Activated T-helper 1 cell treated with anti-CD3 and anti-CD28 coated beads, Interleukin-12 subunit alpha, Interleukin-12 subunit beta, Interleukin-2, Interleukin-4 antibody, amounts not matched to agents 30 ng/mL and 10 ng/mL and 1 ng/mL, durations not matched to agents 14 hours and 24 hours and 36 hours (primary cell): ENCODE measurements around the gene VIL1. TPM values are rescaled to one million over a fixed set of nuclear protein-coding genes. Genes with fewer than 3 reads are reported as not detected.

ENCODE experiments used
- DNase-seq: peaks from one replicate; pipeline ENCODE4 v3.0.0; 2021; ENCODE audit warnings: low spot score
- H3K27ac Mint-ChIP-seq: one replicate; pipeline ENCODE4 v1.8.0; 2021; ENCODE audit warnings: mild to moderate bottlenecking, mixed read lengths
- H3K27me3 Mint-ChIP-seq: one replicate; pipeline ENCODE4 v1.8.0; 2022; ENCODE audit warnings: mild to moderate bottlenecking, moderate library complexity, mixed read lengths; ENCODE audit not compliant: insufficient read depth
- H3K36me3 Mint-ChIP-seq: one replicate; pipeline ENCODE4 v1.8.0; 2021; ENCODE audit warnings: low read depth, mixed read lengths
- H3K4me1 Mint-ChIP-seq: one replicate; pipeline ENCODE4 v1.8.0; 2021; ENCODE audit warnings: low read depth, mixed read lengths
- H3K4me3 Mint-ChIP-seq: one replicate; pipeline ENCODE4 v1.8.0; 2021; ENCODE audit warnings: mild to moderate bottlenecking, moderate library complexity, mixed read lengths
- H3K9me3 Mint-ChIP-seq: one replicate; pipeline ENCODE4 v1.8.0; 2021; ENCODE audit warnings: mixed read lengths
- intact Hi-C: fragments of 100-400 bp; cut with micrococcal nuclease; formaldehyde crosslinking; loops from one replicate; pipeline ENCODE4 v1.15.1; 2024
- total RNA-seq: library from RNA; stranded (reverse); gene quantifications from 2 replicates; pipeline ENCODE4 v1.2.3, GENCODE V29; 2022

The VIL1 gene
- total RNA-seq, 1 donor from 2014 or later, result not detected

GRCh38 chr2:218438596-218438995, 19.7 kb downstream of the VIL1 start:
- H3K4me1 Mint-ChIP-seq, result no peaks in the 10 kb centered on the region
- no peaks in the 10 kb centered on the region for H3K36me3 Mint-ChIP-seq
- no peaks in the 10 kb centered on the region for H3K27me3 Mint-ChIP-seq
- intact Hi-C loops, result no loop called here
- H3K4me3 Mint-ChIP-seq, result no peak overlapping the region
- H3K9me3 Mint-ChIP-seq, result no peaks in the 10 kb centered on the region
- DNase-seq, result no peak
- H3K27ac Mint-ChIP-seq, result no peak overlapping the region

DNA sequence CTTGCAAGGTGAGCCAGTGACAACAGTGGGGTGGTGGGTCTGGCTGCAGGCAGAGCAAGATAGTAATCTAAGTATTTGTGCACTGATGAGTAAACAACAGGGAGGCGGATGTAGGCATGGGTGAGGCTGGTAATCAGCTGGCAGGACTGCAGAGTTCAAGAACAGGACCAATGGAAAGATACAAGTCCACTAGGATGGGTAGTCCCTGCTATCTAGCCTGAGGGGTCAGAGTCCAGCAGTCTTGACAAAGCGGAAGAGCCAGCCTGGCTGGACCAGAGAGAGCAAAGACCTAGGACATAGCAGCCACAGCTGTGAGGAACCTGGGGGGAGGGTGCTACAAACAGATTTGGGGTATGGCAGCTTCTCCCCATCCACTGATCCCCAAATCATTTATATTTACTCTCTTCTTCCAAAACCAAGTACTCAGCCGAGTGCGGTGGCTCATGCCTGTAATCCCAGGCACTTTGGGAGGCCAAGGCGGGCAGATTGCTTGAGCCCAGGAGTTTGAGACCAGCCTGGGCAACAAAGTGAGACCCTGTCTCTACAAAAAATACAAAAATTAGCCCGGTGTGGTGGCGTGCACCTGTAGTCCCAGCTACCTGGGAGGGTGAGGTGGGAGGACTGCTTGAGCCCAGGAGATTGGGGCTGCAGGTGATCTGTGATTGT, 25.9 kb downstream of the VIL1 start:
- H3K4me3 Mint-ChIP-seq, result no peak overlapping the region
- H3K27ac Mint-ChIP-seq, result no peak overlapping the region
- intact Hi-C loops, result no loop called here
- peaks cover 5% of the 10 kb centered on the region for H3K4me1 Mint-ChIP-seq
- no peaks in the 10 kb centered on the region for H3K9me3 Mint-ChIP-seq
- no peaks in the 10 kb centered on the region for H3K27me3 Mint-ChIP-seq
- peaks cover 18% of the 10 kb centered on the region for H3K36me3 Mint-ChIP-seq
- no peak for DNase-seq

- Mint-ChIP-seq H3K27ac (no peak overlapping the region), H3K9me3 (no peaks in the 10 kb centered on the region), H3K4me3 (no peak overlapping the region), H3K4me1 (peaks cover 13% of the 10 kb centered on the region), H3K27me3 (no peaks in the 10 kb centered on the region), H3K36me3 (peaks cover 24% of the 10 kb centered on the region)
- DNase-seq, result no peak
- intact Hi-C loops, result no loop called here
Measured at GRCh38 chr2:218445602-218446001, 26.7 kb downstream of the VIL1 start.

GRCh38 chr2:218446547-218446946, 27.6 kb downstream of the VIL1 start:
- Mint-ChIP-seq H3K27ac (no peak overlapping the region), H3K4me1 (peaks cover 13% of the 10 kb centered on the region)

DNA sequence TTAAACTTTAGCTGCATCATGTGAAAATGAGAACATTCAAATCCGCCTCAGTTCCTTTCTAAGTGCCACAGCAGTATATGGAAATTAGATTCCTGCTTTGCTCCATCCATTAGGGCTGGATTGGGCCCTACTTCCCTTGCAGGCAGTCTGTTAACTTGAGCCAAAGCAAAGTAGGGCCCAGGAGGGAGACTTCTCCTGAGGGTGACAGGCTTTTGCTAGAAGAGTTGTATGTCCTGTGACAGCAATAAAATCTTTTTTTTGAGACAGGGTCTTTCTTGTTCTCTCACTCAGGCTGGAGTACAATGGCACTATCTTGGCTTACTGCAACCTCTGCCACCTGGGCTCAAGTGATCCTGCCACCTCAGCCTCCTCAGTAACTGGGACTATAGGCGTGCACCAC, 28.1 kb downstream of the VIL1 start:
- H3K36me3 Mint-ChIP-seq, result peaks cover 25% of the 10 kb centered on the region
- H3K9me3 Mint-ChIP-seq, result no peaks in the 10 kb centered on the region
- no peaks in the 10 kb centered on the region for H3K27me3 Mint-ChIP-seq
- intact Hi-C loops, result no loop called here
- no peak overlapping the region for H3K27ac Mint-ChIP-seq
- no peak for DNase-seq
- H3K4me3 Mint-ChIP-seq, result no peak overlapping the region
- H3K4me1 Mint-ChIP-seq, result peaks cover 13% of the 10 kb centered on the region

More at GRCh38 chr2:218446547-218446946, 27.6 kb downstream of the VIL1 start:
- H3K36me3 Mint-ChIP-seq, result peaks cover 25% of the 10 kb centered on the region
- no peak overlapping the region for H3K4me3 Mint-ChIP-seq
- DNase-seq, result no peak
- H3K9me3 Mint-ChIP-seq, result no peaks in the 10 kb centered on the region
- H3K27me3 Mint-ChIP-seq, result no peaks in the 10 kb centered on the region
- intact Hi-C loops, result no loop called here

DNA sequence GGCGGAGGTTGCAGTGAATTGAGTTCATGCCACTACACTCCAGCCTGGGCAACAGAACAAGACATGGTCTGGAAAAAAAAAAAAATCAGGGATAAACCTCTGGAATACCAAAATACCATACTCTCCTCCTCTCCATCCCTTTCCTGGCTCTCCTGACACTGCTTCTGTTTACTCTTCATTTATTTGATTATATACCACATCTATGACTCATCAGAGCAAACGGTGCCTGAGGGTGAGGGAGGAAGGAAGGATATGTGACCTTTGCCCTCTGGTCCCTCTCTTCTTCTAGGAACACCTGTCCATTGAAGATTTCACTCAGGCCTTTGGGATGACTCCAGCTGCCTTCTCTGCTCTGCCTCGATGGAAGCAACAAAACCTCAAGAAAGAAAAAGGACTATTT, 30.0 kb downstream of the VIL1 start:
- no peak for DNase-seq
- Mint-ChIP-seq H3K4me1 (peaks cover 13% of the 10 kb centered on the region), H3K9me3 (no peaks in the 10 kb centered on the region), H3K4me3 (no peak overlapping the region), H3K27ac (peak overlapping the region; percentile 6), H3K36me3 (peaks cover 26% of the 10 kb centered on the region), H3K27me3 (no peaks in the 10 kb centered on the region)
- intact Hi-C loops, result no loop called here

DNA sequence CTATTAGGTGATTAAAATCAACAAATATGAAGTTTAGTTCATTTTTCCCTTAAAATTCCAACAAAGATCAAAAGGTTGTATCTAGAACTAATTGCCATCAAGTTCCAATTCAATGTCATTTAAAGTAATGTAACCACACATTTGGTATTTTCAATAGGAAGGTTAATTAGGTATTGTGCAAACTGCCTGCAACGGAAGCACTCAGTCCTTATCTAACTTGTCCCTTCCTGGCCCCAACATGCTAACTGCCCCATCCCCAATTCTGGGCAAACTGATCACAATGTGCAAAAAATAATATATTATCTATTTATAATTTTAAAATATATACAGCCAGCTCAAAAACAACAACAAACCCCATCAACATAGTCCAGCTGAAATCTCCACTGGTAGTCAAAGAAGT, 33.2 kb downstream of the VIL1 start:
- Mint-ChIP-seq H3K27ac (no peak overlapping the region), H3K4me3 (no peak overlapping the region), H3K4me1 (peaks cover 13% of the 10 kb centered on the region), H3K27me3 (no peaks in the 10 kb centered on the region), H3K36me3 (peaks cover 44% of the 10 kb centered on the region), H3K9me3 (peaks cover 8% of the 10 kb centered on the region)
- no peak for DNase-seq
- intact Hi-C loops, result no loop called here

DNA sequence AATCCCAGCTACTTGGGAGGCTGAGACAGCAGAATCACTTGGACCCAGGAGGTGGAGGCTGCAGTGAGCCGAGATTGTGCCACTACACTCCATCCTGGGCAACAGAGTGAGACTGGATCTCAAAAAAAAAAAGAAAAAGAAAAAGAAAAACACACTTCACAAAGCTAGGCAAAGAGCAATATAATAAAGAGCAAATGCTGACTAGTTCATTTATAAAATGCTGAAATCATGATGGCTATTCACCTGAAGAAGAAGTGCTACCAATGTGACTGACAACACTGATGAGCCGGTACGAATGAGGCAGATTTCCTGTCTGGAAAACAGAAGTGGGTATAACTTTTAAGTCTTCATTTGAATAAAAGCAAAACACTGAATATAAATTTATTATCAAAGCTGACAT, 37.9 kb downstream of the VIL1 start:
- Mint-ChIP-seq H3K27me3 (no peaks in the 10 kb centered on the region), H3K36me3 (peaks cover 32% of the 10 kb centered on the region)
- intact Hi-C loops, result no loop called here

GRCh38 chr2:218458598-218458997, 39.7 kb downstream of the VIL1 start:
- Mint-ChIP-seq H3K4me3 (no peak overlapping the region), H3K27ac (no peak overlapping the region), H3K9me3 (peaks cover 8% of the 10 kb centered on the region), H3K27me3 (no peaks in the 10 kb centered on the region), H3K4me1 (no peaks in the 10 kb centered on the region), H3K36me3 (peaks cover 33% of the 10 kb centered on the region)
- intact Hi-C loops, result no loop called here
- no peak for DNase-seq

More for the DNA sequence above, 37.9 kb downstream of the VIL1 start:
- no peak for DNase-seq
- Mint-ChIP-seq H3K4me3 (no peak overlapping the region), H3K9me3 (peaks cover 8% of the 10 kb centered on the region), H3K4me1 (no peaks in the 10 kb centered on the region), H3K27ac (no peak overlapping the region)

DNA sequence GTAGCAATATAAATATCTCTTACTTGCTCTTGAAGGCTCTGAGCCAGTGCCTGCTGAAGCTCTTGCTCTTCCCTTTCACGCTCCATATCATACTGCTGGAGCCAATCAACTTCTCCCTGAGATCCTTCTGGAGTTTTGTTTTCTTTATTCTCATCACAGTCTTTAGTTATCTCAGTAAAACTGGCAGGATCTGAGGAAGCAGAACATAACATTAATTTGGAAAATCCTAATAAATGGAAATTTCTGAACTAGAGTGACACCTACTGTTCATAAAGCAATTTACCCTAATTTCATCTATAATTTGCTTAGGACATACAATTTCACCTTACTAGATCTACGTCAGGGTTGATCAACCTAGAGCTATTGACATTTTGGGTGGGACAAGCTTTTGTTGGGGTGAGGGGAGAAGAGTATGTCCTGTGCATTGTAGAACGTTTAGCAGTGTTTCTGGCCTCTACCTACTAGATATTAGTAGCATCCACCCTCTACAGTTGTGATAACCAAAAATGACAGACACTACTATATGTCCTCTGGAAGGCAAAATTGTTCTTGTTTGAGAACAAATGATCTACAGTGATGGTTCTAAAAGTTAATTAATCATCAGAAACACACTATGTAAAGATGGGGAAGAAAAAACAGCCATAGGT, 47.2 kb downstream of the VIL1 start:
- Mint-ChIP-seq H3K36me3 (peaks cover 28% of the 10 kb centered on the region), H3K4me3 (no peak overlapping the region), H3K27ac (no peak overlapping the region), H3K9me3 (no peaks in the 10 kb centered on the region), H3K27me3 (no peaks in the 10 kb centered on the region), H3K4me1 (peaks cover 4% of the 10 kb centered on the region)
- intact Hi-C loops, result loop anchor here (1.0 to 2.0 kb wide), 3 partner anchors 60 to 173 kb away; partner anchors contain the start of gene TMBIM1
- no peak for DNase-seq

DNA sequence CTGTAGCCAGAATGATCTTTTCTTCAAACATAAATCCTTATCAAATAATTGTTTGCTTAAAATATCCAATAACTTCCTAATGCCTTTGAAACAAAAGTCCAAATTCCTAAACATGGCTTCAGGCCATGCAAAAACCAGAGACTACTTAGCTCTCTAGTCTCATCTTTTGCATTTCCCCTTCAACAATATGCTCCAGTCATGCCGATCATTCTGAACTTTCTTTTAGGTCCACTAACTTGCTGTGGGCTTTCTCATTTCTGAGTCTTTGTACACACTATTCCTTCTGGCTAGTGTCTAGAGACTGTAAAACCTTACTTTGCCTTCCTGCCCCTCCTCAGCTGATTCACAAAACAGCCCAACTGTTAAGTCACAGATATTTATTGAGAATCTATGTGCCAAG, 51.5 kb downstream of the VIL1 start:
- no peak for DNase-seq
- no peaks in the 10 kb centered on the region for H3K9me3 Mint-ChIP-seq
- no peaks in the 10 kb centered on the region for H3K27me3 Mint-ChIP-seq
- intact Hi-C loops, result no loop called here
- no peak overlapping the region for H3K27ac Mint-ChIP-seq
- H3K36me3 Mint-ChIP-seq, result peaks cover 36% of the 10 kb centered on the region
- H3K4me1 Mint-ChIP-seq, result peaks cover 9% of the 10 kb centered on the region
- H3K4me3 Mint-ChIP-seq, result no peak overlapping the region

DNA sequence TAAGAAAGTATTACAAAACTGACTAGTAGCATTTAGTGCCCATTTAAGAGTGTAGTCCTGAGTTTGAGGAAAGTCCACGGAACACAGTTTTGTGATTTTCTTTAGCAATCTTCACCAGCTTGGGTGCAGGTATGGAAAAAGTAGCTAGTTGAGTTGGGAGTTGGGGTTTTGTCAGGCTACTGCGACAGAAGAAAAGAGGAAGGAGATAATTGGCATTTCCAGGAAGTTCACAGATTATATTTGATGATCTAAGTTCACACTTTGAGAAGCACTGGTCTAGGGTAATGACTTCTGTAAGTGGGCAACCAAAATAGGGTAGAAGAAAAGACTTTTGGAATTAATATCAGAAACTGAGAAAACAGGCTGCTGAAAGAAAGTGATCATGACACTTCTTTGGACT, 52.1 kb downstream of the VIL1 start:
- intact Hi-C loops, result no loop called here
- H3K27ac Mint-ChIP-seq, result no peak overlapping the region
- H3K4me1 Mint-ChIP-seq, result peaks cover 9% of the 10 kb centered on the region
- H3K4me3 Mint-ChIP-seq, result no peak overlapping the region
- H3K9me3 Mint-ChIP-seq, result no peaks in the 10 kb centered on the region
- peaks cover 36% of the 10 kb centered on the region for H3K36me3 Mint-ChIP-seq
- no peak for DNase-seq
- H3K27me3 Mint-ChIP-seq, result no peaks in the 10 kb centered on the region

DNA sequence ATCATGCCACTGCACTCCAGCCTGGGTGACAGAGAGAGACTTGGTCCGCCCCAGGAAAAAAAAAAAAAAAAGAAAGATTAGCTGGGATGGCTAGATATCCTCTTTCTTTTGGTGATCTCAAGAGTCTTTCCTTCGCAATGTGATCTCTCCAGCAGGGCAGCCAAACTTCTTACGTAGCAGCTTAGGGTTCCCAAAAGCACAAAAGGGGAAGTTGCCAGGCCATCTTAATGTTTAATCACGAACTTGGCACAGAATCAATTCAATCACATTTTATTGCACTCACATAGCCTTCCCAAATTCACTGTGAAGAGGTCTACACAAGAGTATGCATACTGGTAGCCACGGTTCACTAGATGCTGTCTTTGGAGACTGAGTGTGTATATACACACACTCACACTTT, 53.1 kb downstream of the VIL1 start:
- H3K4me3 Mint-ChIP-seq, result no peak overlapping the region
- peaks cover 9% of the 10 kb centered on the region for H3K4me1 Mint-ChIP-seq
- H3K27me3 Mint-ChIP-seq, result no peaks in the 10 kb centered on the region
- peaks cover 37% of the 10 kb centered on the region for H3K36me3 Mint-ChIP-seq
- no peak for DNase-seq
- no peak overlapping the region for H3K27ac Mint-ChIP-seq
- H3K9me3 Mint-ChIP-seq, result no peaks in the 10 kb centered on the region
- intact Hi-C loops, result no loop called here
